Rectal smooth muscle tissue (tissue), 1 donor: ENCODE measurements around the gene SCART1.
"Not testable (repeated sequence)": the region's sequence is repeated elsewhere in the genome, so short reads cannot be mapped to it uniquely, and the experiment has no call there.

ENCODE experiments used
- H3K27ac ChIP-seq: one replicate; pipeline ENCODE4 v1.7.0; 2013; ENCODE audit warnings: low read depth, low read length, inconsistent platforms
- H3K27me3 ChIP-seq: one replicate; pipeline ENCODE4 v1.7.0; 2013; ENCODE audit warnings: low read length; ENCODE audit not compliant: control insufficient read depth, insufficient read depth
- H3K36me3 ChIP-seq: one replicate; pipeline ENCODE4 v1.7.0; 2013; ENCODE audit warnings: low read length; ENCODE audit not compliant: control insufficient read depth, insufficient read depth
- H3K4me1 ChIP-seq: one replicate; pipeline ENCODE4 v1.7.0; 2013; ENCODE audit warnings: low read length; ENCODE audit not compliant: control insufficient read depth, insufficient read depth
- H3K4me3 ChIP-seq: one replicate; pipeline ENCODE4 v1.7.0; 2013; ENCODE audit warnings: low read length
- H3K9ac ChIP-seq: one replicate; pipeline ENCODE4 v1.7.0; 2013; ENCODE audit warnings: low read length

The SCART1 gene

DNA sequence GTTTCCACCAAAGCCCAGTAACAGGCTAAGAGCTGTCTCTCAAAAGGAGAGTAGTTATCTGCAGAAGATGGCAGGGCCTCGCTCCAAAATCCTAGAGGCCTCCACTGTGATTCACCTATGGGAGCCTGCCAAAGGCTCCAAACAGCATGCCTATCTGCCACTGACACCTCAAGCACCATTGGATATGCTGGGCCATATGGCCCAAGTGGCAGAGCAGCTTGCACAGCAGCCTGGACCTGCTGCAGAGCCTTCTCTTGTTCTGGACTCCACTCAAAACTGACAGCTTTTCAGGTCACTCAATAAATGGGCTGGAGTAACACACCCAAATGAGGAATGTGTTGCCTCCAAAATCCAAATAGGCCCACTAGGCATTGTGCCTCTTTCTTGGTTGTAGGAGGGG, 45.4 kb downstream of the SCART1 start:
- H3K36me3 ChIP-seq, H3K4me3 ChIP-seq, H3K4me1 ChIP-seq, H3K27me3 ChIP-seq, H3K27ac ChIP-seq, H3K9ac ChIP-seq: not testable (repeated sequence)

DNA sequence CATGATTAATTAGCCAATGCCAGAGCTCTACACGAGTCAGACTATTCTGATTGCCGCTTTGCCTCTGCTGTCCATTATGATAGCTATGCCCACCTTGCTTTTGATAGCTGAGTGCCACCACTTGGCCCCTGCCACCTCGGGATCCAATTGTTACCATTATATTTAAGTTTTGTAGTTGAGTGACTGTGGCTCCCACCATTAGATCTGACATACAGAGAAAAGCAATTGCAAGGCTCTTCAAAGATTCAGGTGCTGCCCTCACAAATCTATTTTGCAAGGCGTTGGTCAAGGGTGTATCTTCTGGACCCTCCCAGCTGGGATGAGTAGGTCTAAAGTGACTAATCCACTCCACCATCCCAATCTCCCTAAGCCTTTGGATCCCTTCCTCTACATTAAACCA, 47.2 kb downstream of the SCART1 start:
- not testable (repeated sequence) for H3K27ac ChIP-seq, H3K9ac ChIP-seq, H3K4me3 ChIP-seq, H3K27me3 ChIP-seq, H3K4me1 ChIP-seq, H3K36me3 ChIP-seq

- no peak overlapping the region for H3K4me3 ChIP-seq
- no peak overlapping the region for H3K9ac ChIP-seq
Measured at GRCh38 chr10:133509700-133510099, 56.0 kb downstream of the SCART1 start.

GRCh38 chr10:133511408-133511807, 57.7 kb downstream of the SCART1 start:
- Histone ChIP-seq H3K27ac (no peak overlapping the region), H3K4me3 (no peak overlapping the region), H3K4me1 (no peaks in the 10 kb centered on the region), H3K36me3 (no peaks in the 10 kb centered on the region), H3K27me3 (no peaks in the 10 kb centered on the region), H3K9ac (no peak overlapping the region)

More at GRCh38 chr10:133509700-133510099, 56.0 kb downstream of the SCART1 start:
- no peak overlapping the region for H3K27ac ChIP-seq
- H3K27me3 ChIP-seq = no peaks in the 10 kb centered on the region
- H3K36me3 ChIP-seq = no peaks in the 10 kb centered on the region
- no peaks in the 10 kb centered on the region for H3K4me1 ChIP-seq

- no peak overlapping the region for H3K4me3 ChIP-seq
- no peak overlapping the region for H3K27ac ChIP-seq
- no peaks in the 10 kb centered on the region for H3K36me3 ChIP-seq
Measured at GRCh38 chr10:133511907-133512528, 58.3 kb downstream of the SCART1 start.

GRCh38 chr10:133515471-133515870, 61.7 kb downstream of the SCART1 start:
- no peak overlapping the region for H3K9ac ChIP-seq
- no peak overlapping the region for H3K4me3 ChIP-seq
- no peak overlapping the region for H3K27ac ChIP-seq
- no peaks in the 10 kb centered on the region for H3K27me3 ChIP-seq
- H3K36me3 ChIP-seq = no peaks in the 10 kb centered on the region
- H3K4me1 ChIP-seq = no peaks in the 10 kb centered on the region

More at GRCh38 chr10:133511907-133512528, 58.3 kb downstream of the SCART1 start:
- H3K4me1 ChIP-seq = no peaks in the 10 kb centered on the region
- H3K27me3 ChIP-seq = no peaks in the 10 kb centered on the region
- no peak overlapping the region for H3K9ac ChIP-seq

DNA sequence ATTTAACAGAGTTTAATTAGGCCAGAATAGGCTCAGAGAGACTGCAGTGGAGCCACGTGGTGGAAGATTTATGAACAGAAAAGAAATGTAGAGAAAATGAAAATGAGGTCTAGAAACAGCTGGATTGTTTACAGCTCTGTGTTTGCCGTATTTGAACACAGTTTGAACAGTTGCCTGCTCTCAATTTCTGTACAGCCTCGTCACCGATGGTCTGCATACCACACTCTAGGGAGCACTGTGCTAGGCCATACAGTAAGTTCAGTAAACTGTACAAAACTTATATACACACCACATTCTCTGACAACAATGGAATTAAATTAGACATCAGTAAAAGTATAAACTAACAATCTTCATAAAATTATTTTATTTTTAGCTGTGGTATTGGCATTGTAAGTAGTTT, 62.3 kb downstream of the SCART1 start:
- H3K36me3 ChIP-seq = no peaks in the 10 kb centered on the region

GRCh38 chr10:133518517-133518916, 64.8 kb downstream of the SCART1 start:
- H3K27me3 ChIP-seq, H3K4me1 ChIP-seq, H3K9ac ChIP-seq, H3K36me3 ChIP-seq, H3K4me3 ChIP-seq, H3K27ac ChIP-seq: not testable (repeated sequence)

More for the DNA sequence above, 62.3 kb downstream of the SCART1 start:
- no peaks in the 10 kb centered on the region for H3K4me1 ChIP-seq
- no peak overlapping the region for H3K9ac ChIP-seq
- no peak overlapping the region for H3K27ac ChIP-seq
- H3K4me3 ChIP-seq = no peak overlapping the region
- no peaks in the 10 kb centered on the region for H3K27me3 ChIP-seq
